ENCODE results near the gene DSC1. TPM values are rescaled to one million over a fixed set of nuclear protein-coding genes. Genes with fewer than 3 reads are reported as not detected.

DSC1 gene
- total RNA-seq, 1 donor from 2014 or later = 3.0 TPM

- no peak for ATAC-seq
- intact Hi-C loops (cut with DNase I) = no loop called here
- DNase-seq (ENCODE audit: missing footprints) = no peak
Observed at GRCh38 chr18:31093294-31093693, 69.4 kb downstream of the DSC1 start.

- DNase-seq (ENCODE audit: missing footprints) = no peak
- ATAC-seq = peak; percentile 74
- intact Hi-C loops (cut with DNase I) = no loop called here
Observed at GRCh38 chr18:31091350-31091749, 71.3 kb downstream of the DSC1 start.

- intact Hi-C loops (cut with DNase I) = no loop called here
- DNase-seq (ENCODE audit: missing footprints) (no peak), ATAC-seq (no peak)
Observed at GRCh38 chr18:31088532-31088931, 74.1 kb downstream of the DSC1 start.

DNA sequence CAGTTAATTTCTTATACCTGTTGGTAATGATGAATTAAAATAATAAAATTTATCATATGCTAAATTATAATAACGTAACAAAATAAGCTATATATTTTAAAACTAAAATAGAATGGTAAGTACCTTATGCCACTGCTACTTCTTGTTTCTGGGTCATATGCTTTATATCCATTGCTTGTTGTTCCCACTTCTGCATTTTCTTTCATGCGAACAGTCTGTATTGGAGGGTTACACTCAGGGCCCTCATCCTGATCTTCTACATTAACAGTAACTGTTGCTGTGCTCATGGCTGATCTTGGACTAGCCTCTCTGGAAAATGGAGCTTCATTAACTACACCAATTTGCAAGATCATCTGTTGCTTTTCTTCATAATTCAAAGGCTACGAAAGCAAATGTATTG lies 82.7 kb downstream of the DSC1 start:
- ATAC-seq = no peak
- intact Hi-C loops (cut with DNase I) = loop anchor here (10.0 kb wide), 1 partner anchor 65 kb away; no protein-coding TSS in a partner anchor
- no peak for DNase-seq (ENCODE audit: missing footprints)

Other genes with a start within 250 kb of the DSC1 start
- 0.08 TPM for gene DSC3, start 120.1 kb downstream of the DSC1 start, total RNA-seq
- gene DSC2, start 60.4 kb downstream of the DSC1 start, total RNA-seq = 26.0 TPM
- gene DSG1, start 155.3 kb upstream of the DSC1 start, total RNA-seq = 0.68 TPM
- gene DSG4, start 213.9 kb upstream of the DSC1 start, total RNA-seq = not detected